ENCODE measurements around the gene CDK17. TPM values are rescaled to one million over a fixed set of nuclear protein-coding genes. Genes with fewer than 3 reads are reported as not detected.

CDK17 gene
- total and polyA plus RNA-seq, 4 donors = 53.1 to 122 (median 60.4) TPM

- WGBS (ENCODE audit: insufficient coverage) = no CpG with 5 or more reads among the region's 2 CpGs
- H3K27ac ChIP-seq (ENCODE audit: low read depth, low read length) = no peak overlapping the region
Observed at GRCh38 chr12:96366381-96366654, 33.9 kb downstream of the CDK17 start.

GRCh38 chr12:96365604-96366380 is 34.4 kb downstream of the CDK17 start:
- H3K4me1 ChIP-seq (ENCODE audit: control insufficient read depth, insufficient read depth, low read length) = peaks cover 4% of the 10 kb centered on the region
- no CpG with 5 or more reads among the region's 2 CpGs for WGBS (ENCODE audit: insufficient coverage)
- H3K9me3 ChIP-seq (ENCODE audit: control insufficient read depth, insufficient read depth, low read length) = no peaks in the 10 kb centered on the region
- H3K36me3 ChIP-seq (ENCODE audit: control insufficient read depth, insufficient read depth, low read length) = no peaks in the 10 kb centered on the region
- no peak overlapping the region for H3K27ac ChIP-seq (ENCODE audit: low read depth, low read length)
- no peaks in the 10 kb centered on the region for H3K27me3 ChIP-seq (ENCODE audit: control insufficient read depth, insufficient read depth, low read length)
- no peak overlapping the region for H3K4me3 ChIP-seq (ENCODE audit: low read depth, low read length)
- no peak for DNase-seq (ENCODE audit: low read depth in 4 of 6, low spot score in 6 of 6)

More at GRCh38 chr12:96366381-96366654, 33.9 kb downstream of the CDK17 start:
- Histone ChIP-seq H3K36me3 (ENCODE audit: control insufficient read depth, insufficient read depth, low read length) (no peaks in the 10 kb centered on the region), H3K9me3 (ENCODE audit: control insufficient read depth, insufficient read depth, low read length) (no peaks in the 10 kb centered on the region), H3K27me3 (ENCODE audit: control insufficient read depth, insufficient read depth, low read length) (no peaks in the 10 kb centered on the region), H3K4me1 (ENCODE audit: control insufficient read depth, insufficient read depth, low read length) (peaks cover 4% of the 10 kb centered on the region), H3K4me3 (ENCODE audit: low read depth, low read length) (no peak overlapping the region)
- DNase-seq (ENCODE audit: low read depth in 4 of 6, low spot score in 6 of 6) = no peak

GRCh38 chr12:96364092-96364700 is 36.0 kb downstream of the CDK17 start:
- 100% methylated on average over 1 of the region's 3 CpGs for WGBS (ENCODE audit: insufficient coverage)
- Histone ChIP-seq H3K27me3 (ENCODE audit: control insufficient read depth, insufficient read depth, low read length) (no peaks in the 10 kb centered on the region), H3K36me3 (ENCODE audit: control insufficient read depth, insufficient read depth, low read length) (no peaks in the 10 kb centered on the region), H3K4me1 (ENCODE audit: control insufficient read depth, insufficient read depth, low read length) (peaks cover 4% of the 10 kb centered on the region), H3K4me3 (ENCODE audit: low read depth, low read length) (no peak overlapping the region), H3K9me3 (ENCODE audit: control insufficient read depth, insufficient read depth, low read length) (no peaks in the 10 kb centered on the region), H3K27ac (ENCODE audit: low read depth, low read length) (no peak overlapping the region)
- no peak for DNase-seq (ENCODE audit: low read depth in 4 of 6, low spot score in 6 of 6)

GRCh38 chr12:96361074-96361473 is 39.2 kb downstream of the CDK17 start:
- WGBS (ENCODE audit: insufficient coverage) = 80% methylated on average over 1 of the region's 4 CpGs
- no peak for DNase-seq (ENCODE audit: low read depth in 4 of 6, low spot score in 6 of 6)
- peaks cover 3% of the 10 kb centered on the region for H3K4me1 ChIP-seq (ENCODE audit: control insufficient read depth, insufficient read depth, low read length)
- H3K4me3 ChIP-seq (ENCODE audit: low read depth, low read length) = no peak overlapping the region
- H3K27me3 ChIP-seq (ENCODE audit: control insufficient read depth, insufficient read depth, low read length) = no peaks in the 10 kb centered on the region
- no peaks in the 10 kb centered on the region for H3K36me3 ChIP-seq (ENCODE audit: control insufficient read depth, insufficient read depth, low read length)
- no peak overlapping the region for H3K27ac ChIP-seq (ENCODE audit: low read depth, low read length)
- no peaks in the 10 kb centered on the region for H3K9me3 ChIP-seq (ENCODE audit: control insufficient read depth, insufficient read depth, low read length)

- H3K36me3 ChIP-seq (ENCODE audit: control insufficient read depth, insufficient read depth, low read length) = no peaks in the 10 kb centered on the region
- peaks cover 3% of the 10 kb centered on the region for H3K4me1 ChIP-seq (ENCODE audit: control insufficient read depth, insufficient read depth, low read length)
- DNase-seq (ENCODE audit: low read depth in 4 of 6, low spot score in 6 of 6) = no peak
- H3K9me3 ChIP-seq (ENCODE audit: control insufficient read depth, insufficient read depth, low read length) = no peaks in the 10 kb centered on the region
- WGBS (ENCODE audit: insufficient coverage) = 80% methylated on average over 1 of the region's 1 CpG
- H3K4me3 ChIP-seq (ENCODE audit: low read depth, low read length) = no peak overlapping the region
- H3K27me3 ChIP-seq (ENCODE audit: control insufficient read depth, insufficient read depth, low read length) = no peaks in the 10 kb centered on the region
- H3K27ac ChIP-seq (ENCODE audit: low read depth, low read length) = no peak overlapping the region
Observed at GRCh38 chr12:96360550-96360949, 39.7 kb downstream of the CDK17 start.

GRCh38 chr12:96359328-96359727 is 40.9 kb downstream of the CDK17 start:
- H3K9me3 ChIP-seq (ENCODE audit: control insufficient read depth, insufficient read depth, low read length) = no peaks in the 10 kb centered on the region
- no peak for DNase-seq (ENCODE audit: low read depth in 4 of 6, low spot score in 6 of 6)
- no peak overlapping the region for H3K27ac ChIP-seq (ENCODE audit: low read depth, low read length)
- H3K4me3 ChIP-seq (ENCODE audit: low read depth, low read length) = no peak overlapping the region
- H3K27me3 ChIP-seq (ENCODE audit: control insufficient read depth, insufficient read depth, low read length) = no peaks in the 10 kb centered on the region
- peaks cover 3% of the 10 kb centered on the region for H3K4me1 ChIP-seq (ENCODE audit: control insufficient read depth, insufficient read depth, low read length)
- H3K36me3 ChIP-seq (ENCODE audit: control insufficient read depth, insufficient read depth, low read length) = no peaks in the 10 kb centered on the region

- no peak overlapping the region for H3K27ac ChIP-seq (ENCODE audit: low read depth, low read length)
- no peak for DNase-seq (ENCODE audit: low read depth in 4 of 6, low spot score in 6 of 6)
- H3K27me3 ChIP-seq (ENCODE audit: control insufficient read depth, insufficient read depth, low read length) = no peaks in the 10 kb centered on the region
- H3K9me3 ChIP-seq (ENCODE audit: control insufficient read depth, insufficient read depth, low read length) = no peaks in the 10 kb centered on the region
- H3K36me3 ChIP-seq (ENCODE audit: control insufficient read depth, insufficient read depth, low read length) = no peaks in the 10 kb centered on the region
- no CpG with 5 or more reads among the region's 1 CpG for WGBS (ENCODE audit: insufficient coverage)
- peaks cover 3% of the 10 kb centered on the region for H3K4me1 ChIP-seq (ENCODE audit: control insufficient read depth, insufficient read depth, low read length)
- no peak overlapping the region for H3K4me3 ChIP-seq (ENCODE audit: low read depth, low read length)
Observed at GRCh38 chr12:96356831-96357230, 43.4 kb downstream of the CDK17 start.

- H3K9me3 ChIP-seq (ENCODE audit: control insufficient read depth, insufficient read depth, low read length) = peaks cover under 1% of the 10 kb centered on the region
- H3K27ac ChIP-seq (ENCODE audit: low read depth, low read length) = no peak overlapping the region
Observed at GRCh38 chr12:96354844-96355534, 45.2 kb downstream of the CDK17 start.

GRCh38 chr12:96354326-96354725 is 45.9 kb downstream of the CDK17 start:
- WGBS (ENCODE audit: insufficient coverage) = 83% methylated on average over 2 of the region's 3 CpGs
- H3K4me3 ChIP-seq (ENCODE audit: low read depth, low read length) = no peak overlapping the region
- no peak for DNase-seq (ENCODE audit: low read depth in 4 of 6, low spot score in 6 of 6)
- no peaks in the 10 kb centered on the region for H3K27me3 ChIP-seq (ENCODE audit: control insufficient read depth, insufficient read depth, low read length)
- no peaks in the 10 kb centered on the region for H3K36me3 ChIP-seq (ENCODE audit: control insufficient read depth, insufficient read depth, low read length)
- H3K4me1 ChIP-seq (ENCODE audit: control insufficient read depth, insufficient read depth, low read length) = peaks cover 3% of the 10 kb centered on the region
- peaks cover 1% of the 10 kb centered on the region for H3K9me3 ChIP-seq (ENCODE audit: control insufficient read depth, insufficient read depth, low read length)
- no peak overlapping the region for H3K27ac ChIP-seq (ENCODE audit: low read depth, low read length)

More at GRCh38 chr12:96354844-96355534, 45.2 kb downstream of the CDK17 start:
- no peak for DNase-seq (ENCODE audit: low read depth in 4 of 6, low spot score in 6 of 6)
- WGBS (ENCODE audit: insufficient coverage) = 92% methylated on average over 7 of the region's 8 CpGs
- H3K4me1 ChIP-seq (ENCODE audit: control insufficient read depth, insufficient read depth, low read length) = peaks cover 3% of the 10 kb centered on the region
- no peaks in the 10 kb centered on the region for H3K36me3 ChIP-seq (ENCODE audit: control insufficient read depth, insufficient read depth, low read length)
- H3K27me3 ChIP-seq (ENCODE audit: control insufficient read depth, insufficient read depth, low read length) = no peaks in the 10 kb centered on the region
- no peak overlapping the region for H3K4me3 ChIP-seq (ENCODE audit: low read depth, low read length)

Measured in spinal cord (tissue), 10 donors.